Measurements from ENCODE around the gene PDE6A.

- TF ChIP-seq EZH2 (IDR thresholded peaks at IDR 0.05; ENCODE audit: insufficient read depth, low read length) (no peak), CTCF (IDR thresholded peaks at IDR 0.05; ENCODE audit: insufficient read depth, low read depth, low read length) (no peak)
Observed at GRCh38 chr5:149917073-149917676, 27.4 kb downstream of the PDE6A start.
